Measurements from ENCODE around the gene IL20.

The IL20 gene

DNA sequence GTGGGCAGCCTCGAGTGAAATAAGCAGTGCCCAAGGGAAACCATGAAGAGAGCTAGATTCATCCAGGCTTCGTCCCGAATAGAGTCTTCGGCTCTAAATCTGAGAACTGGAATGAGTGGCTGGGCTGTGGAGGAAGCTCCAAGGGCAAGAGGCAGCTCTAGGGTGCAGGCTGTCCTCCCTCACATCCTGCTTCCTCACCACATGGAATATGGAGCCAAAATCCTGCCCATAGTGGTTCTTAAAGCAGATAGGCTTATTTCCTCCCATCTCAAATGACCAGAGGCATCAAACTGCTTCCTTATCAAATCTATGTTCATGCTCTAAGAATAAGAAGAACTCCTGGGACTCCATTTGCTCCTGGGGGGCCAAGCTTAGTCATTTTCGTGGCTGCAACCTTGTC, 34.3 kb downstream of the IL20 start:
- Histone ChIP-seq H3K36me3 (no peaks in the 10 kb centered on the region), H3K4me3 (ENCODE audit: low read depth, low read length) (no peak overlapping the region), H3K27me3 (ENCODE audit: insufficient read depth, low read depth, severe bottlenecking) (peaks cover 97% of the 10 kb centered on the region), H3K27ac (no peak overlapping the region), H3K9me3 (ENCODE audit: severe bottlenecking) (no peaks in the 10 kb centered on the region)
- DNase-seq, result no peak
- TF ChIP-seq, protein P1, sequence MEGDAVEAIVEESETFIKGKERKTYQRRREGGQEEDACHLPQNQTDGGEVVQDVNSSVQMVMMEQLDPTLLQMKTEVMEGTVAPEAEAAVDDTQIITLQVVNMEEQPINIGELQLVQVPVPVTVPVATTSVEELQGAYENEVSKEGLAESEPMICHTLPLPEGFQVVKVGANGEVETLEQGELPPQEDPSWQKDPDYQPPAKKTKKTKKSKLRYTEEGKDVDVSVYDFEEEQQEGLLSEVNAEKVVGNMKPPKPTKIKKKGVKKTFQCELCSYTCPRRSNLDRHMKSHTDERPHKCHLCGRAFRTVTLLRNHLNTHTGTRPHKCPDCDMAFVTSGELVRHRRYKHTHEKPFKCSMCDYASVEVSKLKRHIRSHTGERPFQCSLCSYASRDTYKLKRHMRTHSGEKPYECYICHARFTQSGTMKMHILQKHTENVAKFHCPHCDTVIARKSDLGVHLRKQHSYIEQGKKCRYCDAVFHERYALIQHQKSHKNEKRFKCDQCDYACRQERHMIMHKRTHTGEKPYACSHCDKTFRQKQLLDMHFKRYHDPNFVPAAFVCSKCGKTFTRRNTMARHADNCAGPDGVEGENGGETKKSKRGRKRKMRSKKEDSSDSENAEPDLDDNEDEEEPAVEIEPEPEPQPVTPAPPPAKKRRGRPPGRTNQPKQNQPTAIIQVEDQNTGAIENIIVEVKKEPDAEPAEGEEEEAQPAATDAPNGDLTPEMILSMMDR (IDR thresholded peaks at IDR 0.05; ENCODE audit: low read depth, low read length), result no peak

DNA sequence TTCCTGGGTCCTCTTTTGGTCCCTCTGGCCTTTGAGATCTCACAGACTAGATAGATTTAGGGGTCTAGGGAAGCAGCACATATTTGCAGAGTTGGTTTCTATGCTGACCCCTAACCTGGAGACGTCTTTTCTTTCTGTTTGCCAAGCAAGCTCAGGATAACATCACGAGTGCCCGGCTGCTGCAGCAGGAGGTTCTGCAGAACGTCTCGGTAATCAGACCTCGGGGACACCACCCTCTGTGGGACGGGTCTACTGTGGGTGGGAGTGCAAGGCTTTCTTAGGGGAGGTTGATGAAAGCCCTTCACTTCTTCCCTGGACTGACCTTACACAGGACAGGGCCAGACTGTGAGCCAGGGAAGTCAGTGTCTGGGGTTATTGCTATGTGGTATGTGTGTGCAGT, 34.7 kb downstream of the IL20 start:
- Histone ChIP-seq H3K36me3 (no peaks in the 10 kb centered on the region), H3K27me3 (ENCODE audit: insufficient read depth, low read depth, severe bottlenecking) (peaks cover 97% of the 10 kb centered on the region), H3K27ac (no peak overlapping the region), H3K4me3 (ENCODE audit: low read depth, low read length) (no peak overlapping the region), H3K9me3 (ENCODE audit: severe bottlenecking) (no peaks in the 10 kb centered on the region)
- DNase-seq, result no peak
- TF ChIP-seq, protein P1 (IDR thresholded peaks at IDR 0.05; ENCODE audit: low read depth, low read length), result no peak

- no peaks in the 10 kb centered on the region for H3K36me3 ChIP-seq
- H3K4me3 ChIP-seq (ENCODE audit: low read depth, low read length), result no peak overlapping the region
- no peak for DNase-seq
- no peaks in the 10 kb centered on the region for H3K9me3 ChIP-seq (ENCODE audit: severe bottlenecking)
- peaks cover 95% of the 10 kb centered on the region for H3K27me3 ChIP-seq (ENCODE audit: insufficient read depth, low read depth, severe bottlenecking)
- TF ChIP-seq, protein P1 (IDR thresholded peaks at IDR 0.05; ENCODE audit: low read depth, low read length), result no peak
- no peak overlapping the region for H3K27ac ChIP-seq
These were observed 36.5 kb downstream of the IL20 start for GRCh38 chr1:206901944-206902343.

GRCh38 chr1:206902702-206903101, 37.3 kb downstream of the IL20 start:
- H3K27me3 ChIP-seq (ENCODE audit: insufficient read depth, low read depth, severe bottlenecking), result peaks cover 93% of the 10 kb centered on the region
- DNase-seq, result no peak
- H3K4me3 ChIP-seq (ENCODE audit: low read depth, low read length), result no peak overlapping the region
- no peaks in the 10 kb centered on the region for H3K36me3 ChIP-seq
- H3K27ac ChIP-seq, result no peak overlapping the region
- H3K9me3 ChIP-seq (ENCODE audit: severe bottlenecking), result peaks cover under 1% of the 10 kb centered on the region
- TF ChIP-seq, protein P1 (IDR thresholded peaks at IDR 0.05; ENCODE audit: low read depth, low read length), result no peak

DNA sequence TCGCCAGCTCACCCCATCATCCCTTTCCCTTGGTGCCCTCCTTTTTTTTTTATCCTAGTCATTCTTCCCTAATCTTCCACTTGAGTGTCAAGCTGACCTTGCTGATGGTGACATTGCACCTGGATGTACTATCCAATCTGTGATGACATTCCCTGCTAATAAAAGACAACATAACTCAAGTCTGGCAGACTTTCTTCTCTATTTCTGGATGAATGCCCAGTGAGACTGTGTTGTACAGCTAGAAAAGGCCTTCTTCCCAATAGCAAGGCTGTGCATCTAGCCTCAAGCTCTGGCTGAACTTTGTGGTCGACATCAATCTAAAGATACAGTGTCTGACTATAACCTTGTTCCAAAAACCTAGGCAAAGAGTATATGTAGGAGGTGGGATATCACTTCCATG, 38.3 kb downstream of the IL20 start:
- Histone ChIP-seq H3K27ac (no peak overlapping the region), H3K27me3 (ENCODE audit: insufficient read depth, low read depth, severe bottlenecking) (peaks cover 94% of the 10 kb centered on the region), H3K36me3 (no peaks in the 10 kb centered on the region), H3K4me3 (ENCODE audit: low read depth, low read length) (no peak overlapping the region), H3K9me3 (ENCODE audit: severe bottlenecking) (peaks cover 2% of the 10 kb centered on the region)
- DNase-seq, result no peak
- TF ChIP-seq, protein P1 (IDR thresholded peaks at IDR 0.05; ENCODE audit: low read depth, low read length), result no peak

DNA sequence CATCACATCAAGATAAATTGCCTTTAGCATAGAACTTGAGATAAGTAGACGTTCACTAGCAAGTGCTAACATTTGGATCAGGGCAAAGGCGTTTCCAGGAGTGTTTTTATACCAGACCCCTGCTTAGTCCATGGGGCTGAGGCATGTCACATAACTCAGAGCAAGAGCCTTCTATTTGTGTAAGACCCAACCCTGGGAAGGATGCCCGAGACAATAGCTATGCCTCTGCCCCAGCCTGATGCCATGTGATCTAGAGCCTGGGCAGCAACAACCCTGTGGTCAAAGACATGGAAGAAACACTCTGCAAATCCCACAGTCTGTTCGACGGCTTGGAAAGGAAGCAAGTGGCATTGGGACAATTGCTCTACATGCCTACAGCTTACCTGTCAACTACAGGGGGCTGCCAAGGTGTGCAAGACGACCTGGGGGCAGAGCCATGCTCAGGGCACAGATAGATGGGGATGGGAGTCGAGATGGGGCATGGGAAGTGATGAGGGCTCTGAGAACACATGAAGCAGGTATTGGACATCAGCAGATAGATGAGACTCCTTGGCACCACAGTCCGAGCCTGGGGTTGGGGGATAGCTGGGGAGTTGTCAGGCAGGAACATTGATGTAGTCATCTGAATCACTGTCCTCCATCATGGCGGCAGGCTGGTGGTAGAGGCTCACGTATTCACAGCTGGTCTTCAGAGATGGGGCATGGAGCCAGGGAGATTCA, 39.2 kb downstream of the IL20 start:
- Histone ChIP-seq H3K27ac (no peak overlapping the region), H3K36me3 (no peaks in the 10 kb centered on the region), H3K9me3 (ENCODE audit: severe bottlenecking) (peaks cover 5% of the 10 kb centered on the region), H3K4me3 (ENCODE audit: low read depth, low read length) (no peak overlapping the region), H3K27me3 (ENCODE audit: insufficient read depth, low read depth, severe bottlenecking) (peaks cover 94% of the 10 kb centered on the region)
- TF ChIP-seq, protein P1 (IDR thresholded peaks at IDR 0.05; ENCODE audit: low read depth, low read length), result no peak
- no peak for DNase-seq
